HL-60/S4 treated with phorbol 12-myristate 13-acetate at 8.2 ng/mL for 4 days and 3 days (cell line): ENCODE data around the gene GFRAL.
"Not testable (repeated sequence)": the region's sequence is repeated elsewhere in the genome, so short reads cannot be mapped to it uniquely, and the experiment has no call there.

Source experiments
- in situ Hi-C: fragments of 300-500 bp; cut with MboI; formaldehyde crosslinking; loops from 2 replicates; pipeline ENCODE4 v1.15.0; 2022; ENCODE audit warnings: low sequenced_read_pairs

The GFRAL gene, protein sequence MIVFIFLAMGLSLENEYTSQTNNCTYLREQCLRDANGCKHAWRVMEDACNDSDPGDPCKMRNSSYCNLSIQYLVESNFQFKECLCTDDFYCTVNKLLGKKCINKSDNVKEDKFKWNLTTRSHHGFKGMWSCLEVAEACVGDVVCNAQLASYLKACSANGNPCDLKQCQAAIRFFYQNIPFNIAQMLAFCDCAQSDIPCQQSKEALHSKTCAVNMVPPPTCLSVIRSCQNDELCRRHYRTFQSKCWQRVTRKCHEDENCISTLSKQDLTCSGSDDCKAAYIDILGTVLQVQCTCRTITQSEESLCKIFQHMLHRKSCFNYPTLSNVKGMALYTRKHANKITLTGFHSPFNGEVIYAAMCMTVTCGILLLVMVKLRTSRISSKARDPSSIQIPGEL

DNA sequence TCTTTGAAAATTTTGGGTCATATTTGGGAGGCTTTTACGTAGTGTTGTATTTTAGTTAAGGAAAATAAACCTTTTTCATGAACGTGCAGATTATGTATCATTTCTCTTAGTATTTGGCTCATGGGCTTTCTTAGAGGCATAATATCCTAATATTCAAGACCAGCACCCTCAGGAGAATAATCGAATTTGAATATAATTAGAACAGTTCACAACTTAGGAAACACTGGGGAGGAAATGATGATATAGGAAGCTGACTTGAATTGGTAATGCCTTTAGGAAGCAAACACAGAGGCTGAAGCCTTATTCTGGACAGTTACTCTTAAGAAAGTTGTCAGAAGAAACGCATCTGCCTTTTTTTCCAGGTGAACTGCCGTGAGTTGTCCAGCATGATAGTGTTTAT lies at the start of gene GFRAL:
GFRAL (plus strand) TSS at position 301 of the 400 bp plus-strand sequence; CDS start at position 387, 86 bp downstream.
- in situ Hi-C loops: no loop called here

DNA sequence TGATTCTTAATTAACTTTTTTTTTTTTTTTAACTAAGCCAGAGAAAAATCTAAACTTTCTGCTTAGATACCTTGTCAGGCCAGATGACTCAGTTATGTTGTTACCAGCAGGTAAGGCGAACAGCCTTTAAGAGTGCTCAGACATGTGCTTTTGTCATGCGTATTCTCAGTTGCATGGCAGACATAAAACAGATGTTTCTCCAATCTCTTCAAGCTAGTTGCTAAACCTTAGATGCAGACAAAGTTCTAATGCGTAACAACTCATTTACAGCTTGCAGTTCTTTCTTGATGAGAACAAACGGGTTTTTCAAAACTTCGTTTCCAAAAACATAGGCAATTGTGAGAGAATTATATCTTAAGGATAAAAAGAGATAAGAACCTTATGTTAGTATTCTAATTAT lies 49.6 kb upstream of the GFRAL start:
- in situ Hi-C loops: no loop called here

DNA sequence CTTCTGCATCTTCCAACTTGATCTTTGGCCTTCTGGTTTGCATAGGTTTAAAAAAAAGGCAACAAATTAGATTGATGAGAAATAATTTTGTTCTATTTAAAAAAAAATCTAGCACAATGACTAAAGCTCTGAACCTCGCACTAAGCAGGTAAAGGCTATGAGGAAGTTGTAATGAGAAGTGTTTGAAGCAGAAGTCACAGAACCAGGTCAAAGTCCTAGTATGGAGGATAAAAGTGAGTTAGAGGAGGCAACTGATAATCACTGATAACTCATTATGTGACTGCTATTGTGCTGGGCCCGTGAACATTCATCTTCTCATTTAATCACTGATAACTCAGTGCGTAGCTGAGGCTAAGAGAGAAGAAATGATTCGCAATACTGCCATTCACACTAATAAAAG lies 46.1 kb upstream of the GFRAL start:
- in situ Hi-C loops: no loop called here

DNA sequence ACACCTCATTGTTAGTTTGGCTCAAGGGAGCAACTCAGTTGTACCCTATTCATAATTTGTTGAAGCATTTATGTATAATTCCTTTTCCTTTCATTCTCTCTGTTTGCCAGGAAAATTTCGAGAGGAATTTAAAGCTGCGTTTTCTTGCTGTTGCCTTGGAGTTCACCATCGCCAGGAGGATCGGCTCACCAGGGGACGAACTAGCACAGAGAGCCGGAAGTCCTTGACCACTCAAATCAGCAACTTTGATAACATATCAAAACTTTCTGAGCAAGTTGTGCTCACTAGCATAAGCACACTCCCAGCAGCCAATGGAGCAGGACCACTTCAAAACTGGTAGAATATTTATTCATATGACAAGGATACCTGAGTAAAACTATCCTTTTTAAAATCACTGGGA lies 45.2 kb upstream of the GFRAL start:
- in situ Hi-C loops: no loop called here

- in situ Hi-C loops: no loop called here
Measured at GRCh38 chr6:55286824-55287223, 40.4 kb upstream of the GFRAL start.

GRCh38 chr6:55290736-55291135 lies 36.5 kb upstream of the GFRAL start:
- in situ Hi-C loops: no loop called here

- in situ Hi-C loops: no loop called here
Measured at GRCh38 chr6:55293116-55293515, 34.2 kb upstream of the GFRAL start.

DNA sequence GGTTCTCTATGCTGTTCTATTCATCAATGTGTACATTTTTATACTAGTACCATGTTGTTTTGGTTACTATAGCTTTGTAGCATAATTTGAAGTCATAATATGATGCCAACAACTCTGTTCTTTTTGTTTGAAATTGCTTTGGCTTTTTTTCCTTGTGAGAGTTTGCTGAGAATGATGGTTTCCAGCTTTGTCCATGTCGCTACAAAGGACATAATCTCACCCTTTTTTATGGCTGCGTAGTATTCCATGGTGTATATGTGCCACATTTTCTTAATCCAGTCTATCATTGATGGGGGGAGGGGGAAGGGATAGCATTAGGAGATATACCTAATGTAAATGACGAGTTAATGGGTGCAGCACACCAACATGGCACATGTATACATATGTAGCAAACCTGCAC lies 30.1 kb upstream of the GFRAL start:
- in situ Hi-C loops: not testable (repeated sequence)

GRCh38 chr6:55299286-55299985 lies 27.8 kb upstream of the GFRAL start:
- in situ Hi-C loops: no loop called here

DNA sequence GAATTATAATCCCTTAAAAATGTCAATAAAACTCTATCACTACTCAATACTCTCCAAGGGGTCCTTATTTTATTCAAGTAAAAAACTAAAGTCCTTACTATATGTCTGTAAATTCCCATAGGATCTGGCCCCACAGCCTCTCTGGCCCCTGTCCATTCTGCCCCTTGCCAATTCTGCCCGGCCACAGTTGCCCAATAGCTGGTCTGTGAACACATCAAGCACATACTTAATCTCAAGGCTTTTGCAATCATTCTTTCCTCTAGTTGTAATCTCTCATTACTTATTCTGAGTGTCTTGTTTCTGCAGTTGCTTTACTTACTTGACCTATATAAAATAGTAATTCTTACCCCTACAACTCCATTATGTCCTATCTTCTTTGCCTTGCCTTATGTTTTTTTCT lies 22.5 kb upstream of the GFRAL start:
- in situ Hi-C loops: no loop called here

- in situ Hi-C loops: no loop called here
Measured at GRCh38 chr6:55319961-55320695, 7.1 kb upstream of the GFRAL start.

GRCh38 chr6:55320696-55321086 lies 6.6 kb upstream of the GFRAL start:
- in situ Hi-C loops: no loop called here

- in situ Hi-C loops: no loop called here
Measured at GRCh38 chr6:55377150-55377549, 49.9 kb downstream of the GFRAL start.

GRCh38 chr6:55379471-55379870 lies 52.2 kb downstream of the GFRAL start:
- in situ Hi-C loops: no loop called here

DNA sequence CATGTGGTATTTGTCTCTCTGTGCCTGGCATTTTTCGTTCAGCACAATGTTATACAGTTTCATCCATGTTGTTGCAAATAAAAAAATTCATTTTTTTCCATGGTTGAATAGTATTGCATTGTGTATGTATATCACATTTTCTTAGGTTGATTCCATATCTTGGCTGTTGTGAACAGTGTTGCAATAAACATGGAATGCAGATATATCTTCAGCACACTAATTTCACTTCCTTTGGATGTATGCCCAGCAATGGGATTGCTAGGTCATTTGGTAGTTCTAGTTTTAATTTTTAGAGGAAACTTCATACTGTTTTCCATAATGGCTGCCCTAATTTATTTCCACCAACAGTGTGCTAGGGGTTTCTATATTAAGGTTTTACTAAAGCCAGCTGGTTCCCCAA lies 52.6 kb downstream of the GFRAL start:
- in situ Hi-C loops: no loop called here

- in situ Hi-C loops: no loop called here
Measured at GRCh38 chr6:55388211-55388610, 60.9 kb downstream of the GFRAL start.

- in situ Hi-C loops: no loop called here
Measured at GRCh38 chr6:55395871-55396270, 68.6 kb downstream of the GFRAL start.

DNA sequence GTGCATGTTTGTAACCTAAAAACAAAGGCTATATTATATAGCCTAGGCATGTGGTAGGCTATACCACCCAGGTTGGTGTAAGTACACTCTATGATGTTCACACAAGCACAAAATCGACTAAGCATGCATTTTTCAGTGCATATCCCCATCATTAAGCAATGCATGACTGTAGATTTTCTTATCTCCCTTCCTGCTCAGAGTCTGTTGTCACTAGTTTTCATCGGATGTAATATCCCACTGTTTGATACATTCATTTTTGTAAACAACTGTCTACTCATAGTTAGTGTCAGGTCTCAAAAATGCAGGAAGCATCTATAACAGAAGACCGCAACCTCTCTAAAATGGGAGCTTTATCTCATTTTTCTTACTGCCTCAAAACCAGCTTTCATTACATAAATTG lies 70.7 kb downstream of the GFRAL start:
- in situ Hi-C loops: no loop called here

- in situ Hi-C loops: no loop called here
Measured at GRCh38 chr6:55399351-55399750, 72.1 kb downstream of the GFRAL start.

DNA sequence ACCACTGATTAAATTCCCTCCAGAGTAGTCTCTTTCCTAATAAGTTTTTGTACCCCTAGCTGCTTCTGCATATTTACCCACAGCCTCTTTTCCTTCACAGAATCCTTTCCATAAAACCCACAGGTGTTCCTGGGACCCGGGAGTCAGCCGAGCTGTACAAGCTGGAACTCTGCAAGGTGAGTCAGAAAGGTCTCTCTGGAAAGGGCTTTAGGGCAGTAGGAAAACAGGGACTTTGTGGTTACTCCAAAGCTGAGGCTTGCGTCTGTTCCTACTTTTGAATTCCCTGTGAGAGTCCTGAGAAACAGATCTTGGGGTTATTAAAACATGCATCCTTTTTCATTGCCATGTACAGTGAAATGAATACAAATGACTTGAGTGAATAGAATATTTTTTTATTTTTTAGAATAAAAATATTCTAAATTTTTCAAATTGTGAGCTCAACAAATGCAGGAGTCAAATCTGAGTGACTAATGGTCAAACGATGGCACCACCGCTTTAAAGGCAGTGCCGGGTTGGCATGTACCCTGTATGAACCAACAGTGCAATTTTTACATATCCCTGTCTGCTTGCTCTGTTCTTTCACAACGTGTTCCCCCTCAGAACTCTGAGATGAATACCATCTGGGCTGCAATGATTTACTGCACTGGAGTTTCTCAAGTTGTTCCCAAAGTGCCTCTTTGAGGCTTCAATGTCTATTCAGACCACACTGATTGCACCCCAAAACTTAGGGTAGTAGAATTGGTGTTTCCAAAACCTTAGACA lies 78.4 kb downstream of the GFRAL start:
- in situ Hi-C loops: no loop called here

GRCh38 chr6:55410674-55411073 lies 83.4 kb downstream of the GFRAL start:
- in situ Hi-C loops: no loop called here
